Measurements from ENCODE around the gene MYOZ2.

The MYOZ2 gene

DNA sequence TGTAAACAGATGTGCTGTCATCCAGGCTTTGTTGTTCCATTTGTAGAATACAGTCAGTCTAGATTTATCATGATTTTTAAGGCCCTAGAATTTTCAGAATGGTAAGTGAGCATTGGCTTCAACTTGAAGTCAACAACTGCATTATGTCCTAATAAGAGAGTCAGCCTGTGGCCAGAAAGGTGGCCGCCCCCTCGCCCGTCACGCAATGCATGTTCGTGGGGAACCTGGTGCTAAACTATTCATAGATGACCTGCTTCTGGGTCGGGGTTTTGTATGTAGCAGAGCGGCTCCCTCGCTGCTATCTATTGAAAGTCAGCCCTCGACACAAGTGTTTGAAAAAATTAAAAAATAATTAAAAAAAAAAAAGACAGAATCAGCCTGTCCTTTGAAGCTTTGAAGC, 101.6 kb downstream of the MYOZ2 start (continued):
- TF ChIP-seq ZNF639 (tag by site-specific recombination; IDR thresholded peaks at IDR 0.05) (no peak), GLIS2 (tag by site-specific recombination; IDR thresholded peaks at IDR 0.05) (no peak), SP3 (tag by site-specific recombination; IDR thresholded peaks at IDR 0.05) (no peak), ZNF175 (tag by site-specific recombination; IDR thresholded peaks at IDR 0.05) (no peak), ZNF202 (tag by site-specific recombination; IDR thresholded peaks at IDR 0.05; ENCODE audit: borderline replicate concordance) (no peak), ZNF449 (tag by site-specific recombination; IDR thresholded peaks at IDR 0.05) (no peak)
- TF ChIP-seq, protein P1, sequence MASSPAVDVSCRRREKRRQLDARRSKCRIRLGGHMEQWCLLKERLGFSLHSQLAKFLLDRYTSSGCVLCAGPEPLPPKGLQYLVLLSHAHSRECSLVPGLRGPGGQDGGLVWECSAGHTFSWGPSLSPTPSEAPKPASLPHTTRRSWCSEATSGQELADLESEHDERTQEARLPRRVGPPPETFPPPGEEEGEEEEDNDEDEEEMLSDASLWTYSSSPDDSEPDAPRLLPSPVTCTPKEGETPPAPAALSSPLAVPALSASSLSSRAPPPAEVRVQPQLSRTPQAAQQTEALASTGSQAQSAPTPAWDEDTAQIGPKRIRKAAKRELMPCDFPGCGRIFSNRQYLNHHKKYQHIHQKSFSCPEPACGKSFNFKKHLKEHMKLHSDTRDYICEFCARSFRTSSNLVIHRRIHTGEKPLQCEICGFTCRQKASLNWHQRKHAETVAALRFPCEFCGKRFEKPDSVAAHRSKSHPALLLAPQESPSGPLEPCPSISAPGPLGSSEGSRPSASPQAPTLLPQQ (tag by site-specific recombination; IDR thresholded peaks at IDR 0.05) = no peak
